Dendritic cell treated with granulocyte-macrophage colony-stimulating factor and Interleukin-4, amounts not matched to agents 40 ng/mL and 50 ng/mL, for 4 days (primary cell): ENCODE results near the gene UAP1L1.
A peak's percentile ranks its signal among the peaks of the same experiment; 100 is the strongest.

ENCODE experiments used
- H3K27ac Mint-ChIP-seq: one replicate; pipeline ENCODE4 v1.8.0; 2022; ENCODE audit warnings: mild to moderate bottlenecking, mixed read lengths
- H3K27me3 Mint-ChIP-seq: one replicate; pipeline ENCODE4 v1.8.0; 2022; ENCODE audit warnings: mild to moderate bottlenecking, mixed read lengths
- H3K36me3 Mint-ChIP-seq: one replicate; pipeline ENCODE4 v1.8.0; 2022; ENCODE audit warnings: low read depth, mixed read lengths
- H3K4me1 Mint-ChIP-seq: one replicate; pipeline ENCODE4 v1.8.0; 2022; ENCODE audit warnings: low read depth, mixed read lengths
- H3K4me3 Mint-ChIP-seq: one replicate; pipeline ENCODE4 v1.8.0; 2022; ENCODE audit warnings: mild to moderate bottlenecking, moderate library complexity, mixed read lengths
- H3K9me3 Mint-ChIP-seq: one replicate; pipeline ENCODE4 v1.8.0; 2022; ENCODE audit warnings: mixed read lengths
- intact Hi-C: fragments of 100-400 bp; cut with micrococcal nuclease; formaldehyde crosslinking; loops from one replicate; pipeline ENCODE4 v1.15.0; 2022

Gene UAP1L1

DNA sequence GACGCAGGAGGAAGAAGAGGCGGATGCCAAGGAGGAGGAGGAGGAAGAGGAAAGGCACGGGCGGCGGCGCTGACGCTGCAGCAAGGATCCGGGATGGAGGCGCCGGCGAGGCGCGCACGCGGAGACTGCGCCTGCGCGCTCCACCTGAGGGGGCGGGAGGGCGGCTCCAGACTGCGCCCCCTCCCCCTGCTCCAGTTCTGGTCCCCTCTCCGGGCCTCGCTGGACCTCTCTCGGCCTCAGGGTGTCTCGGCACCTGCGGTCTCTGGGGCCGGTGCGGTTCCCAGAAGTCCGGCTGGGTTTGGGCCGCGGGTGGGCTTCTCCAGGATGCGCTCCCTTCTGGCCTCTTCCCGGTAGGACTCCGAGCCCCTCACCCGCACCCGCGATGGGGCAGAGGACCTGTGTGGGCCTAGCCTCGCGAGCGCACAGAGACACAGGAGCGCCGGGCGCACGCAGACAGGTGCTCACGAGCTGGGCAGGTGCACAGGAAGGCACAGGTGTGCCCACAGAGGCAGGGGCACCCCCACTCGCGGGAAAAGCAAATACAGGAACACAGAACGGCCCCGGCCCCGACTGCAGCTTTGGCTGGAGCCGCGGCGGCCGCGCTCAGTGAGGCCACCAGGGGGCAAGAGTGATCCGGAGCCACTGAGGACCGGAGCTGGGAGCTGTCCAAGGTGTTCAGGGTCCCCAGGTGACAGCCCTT lies 31.1 kb upstream of the UAP1L1 start, which contains the start of gene NPDC1:
Gene NPDC1 (minus strand): TSS at position 90 of the 700 bp plus-strand sequence. CDS start 188 bp downstream, outside the sequence.
- H3K4me3 Mint-ChIP-seq = peak within 1 kb of the TSS; percentile 65
- H3K36me3 Mint-ChIP-seq = no peaks in the 10 kb centered on the region
- peaks cover 88% of the 10 kb centered on the region for H3K27me3 Mint-ChIP-seq
- H3K27ac Mint-ChIP-seq = no peak within 1 kb of the TSS
- intact Hi-C loops = loop anchor here (2.0 to 5.0 kb wide), 2 partner anchors 19 to 181 kb away; partner anchors contain the start of genes CYSRT1 and RNF224
- H3K4me1 Mint-ChIP-seq = peaks cover 21% of the 10 kb centered on the region
- no peaks in the 10 kb centered on the region for H3K9me3 Mint-ChIP-seq

DNA sequence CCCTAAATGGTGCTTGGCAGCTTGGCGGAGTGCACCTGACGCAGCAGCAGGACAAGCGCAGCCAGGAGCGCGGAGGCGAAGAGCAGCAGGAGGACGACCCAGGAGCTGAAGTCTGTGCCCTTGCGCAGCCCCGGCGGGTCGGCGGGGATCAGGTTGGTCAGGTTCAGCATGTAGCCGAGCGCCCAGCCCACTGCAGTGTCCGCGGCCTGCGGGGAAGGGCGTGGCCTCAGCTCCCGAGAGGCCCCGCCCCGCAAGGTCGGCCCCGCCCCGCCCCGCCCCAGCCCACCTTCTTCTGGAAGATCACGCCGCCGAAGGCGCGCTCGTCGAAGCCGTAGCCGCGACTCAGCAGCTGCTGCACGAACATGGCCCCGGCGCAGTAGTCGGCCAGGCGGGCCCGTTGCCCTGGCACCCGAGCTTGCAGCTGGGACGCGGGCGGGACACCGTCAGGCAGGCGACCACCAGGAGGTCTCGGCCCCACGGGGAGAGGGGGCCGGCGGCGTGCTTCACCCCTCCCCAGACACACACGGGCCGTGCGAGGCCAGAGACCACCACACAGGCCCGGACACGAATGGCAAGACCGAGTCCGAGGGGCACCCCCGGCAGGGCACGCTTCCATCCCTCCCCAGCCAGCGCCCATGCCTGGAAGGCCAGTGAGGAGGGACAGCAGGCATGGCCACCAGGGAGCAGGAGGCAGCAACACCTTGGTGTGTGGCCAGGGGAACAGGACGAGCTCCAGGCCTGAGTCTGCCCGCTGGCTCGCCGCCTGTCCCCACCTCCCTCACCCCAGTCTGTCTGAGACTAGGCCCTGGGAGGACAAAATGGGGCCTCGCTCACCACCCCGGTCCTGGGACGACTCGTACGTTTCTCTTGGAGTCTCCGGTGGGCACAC lies 28.4 kb upstream of the UAP1L1 start:
- no peak overlapping the region for H3K27ac Mint-ChIP-seq
- H3K9me3 Mint-ChIP-seq = no peaks in the 10 kb centered on the region
- intact Hi-C loops = loop anchor here (5.0 kb wide), 1 partner anchor 178 kb away; the partner anchor contains the start of genes CYSRT1 and RNF224
- H3K36me3 Mint-ChIP-seq = no peaks in the 10 kb centered on the region
- H3K27me3 Mint-ChIP-seq = peaks cover 91% of the 10 kb centered on the region
- H3K4me3 Mint-ChIP-seq = no peak overlapping the region
- H3K4me1 Mint-ChIP-seq = peaks cover 27% of the 10 kb centered on the region

DNA sequence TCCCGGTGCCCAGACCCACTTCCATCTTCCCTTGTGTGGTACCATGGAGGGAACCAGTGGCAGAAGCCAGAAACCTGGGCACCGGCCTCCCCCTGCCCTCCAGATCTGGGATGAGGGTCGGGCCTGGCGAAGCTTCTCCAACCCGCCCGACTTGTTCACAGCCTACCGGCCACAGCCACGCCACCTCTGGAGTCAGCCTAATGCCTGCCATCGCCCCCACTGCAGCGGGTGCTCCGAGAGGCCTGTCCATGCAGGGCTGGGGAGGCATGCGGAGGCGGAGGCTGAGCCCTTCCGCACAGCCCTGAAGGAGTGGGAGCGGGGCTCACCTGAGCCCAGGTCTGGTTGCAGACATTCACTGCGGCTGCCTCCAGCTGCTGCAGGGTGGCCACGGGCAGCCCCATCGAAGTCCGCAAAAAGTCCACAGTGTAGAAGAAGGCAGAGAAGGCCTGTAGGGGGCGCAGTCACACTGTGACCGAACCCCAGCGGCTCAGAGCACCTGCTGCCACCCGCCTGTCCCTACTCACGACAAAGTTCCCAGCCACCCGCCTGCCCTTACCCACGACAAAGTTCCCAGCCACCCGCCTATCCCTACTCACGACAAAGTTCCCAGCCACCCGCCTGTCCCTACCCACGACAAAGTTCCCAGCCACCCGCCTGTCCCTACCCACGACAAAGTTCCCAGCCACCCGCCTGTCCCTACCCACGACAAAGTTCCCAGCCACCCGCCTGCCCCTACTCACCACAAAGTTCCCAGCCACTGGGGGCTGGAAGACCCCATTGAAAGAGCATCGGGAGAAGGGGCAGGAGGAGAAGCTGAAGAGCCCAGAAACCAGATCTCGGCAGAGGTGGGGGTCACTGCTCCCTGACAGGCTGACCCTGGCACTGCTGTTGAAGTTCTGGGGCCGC lies 27.5 kb upstream of the UAP1L1 start:
- Mint-ChIP-seq H3K4me1 (peaks cover 18% of the 10 kb centered on the region), H3K27me3 (peaks cover 88% of the 10 kb centered on the region), H3K9me3 (no peaks in the 10 kb centered on the region), H3K27ac (no peak overlapping the region), H3K36me3 (no peaks in the 10 kb centered on the region), H3K4me3 (no peak overlapping the region)
- intact Hi-C loops = loop anchor here (5.0 kb wide), 1 partner anchor 178 kb away; the partner anchor contains the start of genes CYSRT1 and RNF224

DNA sequence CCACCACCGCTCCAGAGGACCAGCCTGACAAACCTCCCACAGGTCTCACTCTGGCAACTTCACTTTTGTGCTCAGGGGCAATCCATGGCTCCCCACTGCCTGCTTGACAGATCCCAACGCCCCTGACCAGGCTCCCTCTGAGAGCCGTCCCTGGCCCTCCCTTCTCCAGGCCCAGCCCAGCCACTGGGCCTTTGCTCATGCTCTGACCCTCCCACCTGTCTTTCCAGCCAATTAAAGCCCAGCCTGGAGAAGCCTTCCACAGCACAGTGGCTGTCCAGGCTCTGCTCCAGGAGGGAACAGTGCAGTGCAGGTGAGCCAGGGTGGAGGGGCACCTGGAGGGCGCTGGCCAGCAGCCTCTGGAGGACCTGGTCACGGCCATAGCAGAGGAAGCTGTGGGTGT lies 26.7 kb upstream of the UAP1L1 start:
- Mint-ChIP-seq H3K4me3 (no peak overlapping the region), H3K27me3 (peaks cover 88% of the 10 kb centered on the region), H3K4me1 (peaks cover 11% of the 10 kb centered on the region), H3K9me3 (no peaks in the 10 kb centered on the region), H3K27ac (no peak overlapping the region), H3K36me3 (no peaks in the 10 kb centered on the region)
- intact Hi-C loops = no loop called here

DNA sequence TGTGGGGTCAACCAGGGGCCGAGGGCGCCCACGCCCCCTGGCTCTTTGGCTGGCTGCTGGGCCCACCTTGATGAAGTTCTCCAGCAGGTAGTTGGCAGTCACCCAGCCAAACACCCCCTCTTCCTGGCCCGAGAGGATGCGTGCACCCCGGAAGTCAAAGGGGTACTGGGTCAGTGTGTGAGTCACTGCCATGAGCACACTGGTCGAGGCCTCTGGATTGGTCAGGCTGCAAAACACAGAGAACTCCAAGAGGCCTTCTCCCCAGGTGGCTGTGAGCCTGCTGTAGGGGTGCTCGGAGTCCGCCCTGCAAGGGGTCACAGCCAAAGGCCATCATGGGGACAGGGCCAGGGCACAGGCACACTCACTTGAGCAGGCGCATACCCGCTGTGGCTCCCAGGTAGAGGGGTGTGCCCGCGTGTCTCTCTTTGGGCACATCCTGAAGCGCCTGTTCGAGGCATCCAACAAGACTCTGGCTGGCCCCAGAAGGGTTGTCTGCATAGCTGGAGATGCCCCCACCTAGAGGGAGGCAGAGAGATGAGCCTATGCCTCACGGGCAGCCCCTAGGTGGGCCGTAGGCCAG lies 26.1 kb upstream of the UAP1L1 start:
- intact Hi-C loops = no loop called here
- peaks cover 10% of the 10 kb centered on the region for H3K4me1 Mint-ChIP-seq
- no peak overlapping the region for H3K27ac Mint-ChIP-seq
- H3K36me3 Mint-ChIP-seq = no peaks in the 10 kb centered on the region
- H3K9me3 Mint-ChIP-seq = no peaks in the 10 kb centered on the region
- H3K27me3 Mint-ChIP-seq = peaks cover 90% of the 10 kb centered on the region
- H3K4me3 Mint-ChIP-seq = no peak overlapping the region

DNA sequence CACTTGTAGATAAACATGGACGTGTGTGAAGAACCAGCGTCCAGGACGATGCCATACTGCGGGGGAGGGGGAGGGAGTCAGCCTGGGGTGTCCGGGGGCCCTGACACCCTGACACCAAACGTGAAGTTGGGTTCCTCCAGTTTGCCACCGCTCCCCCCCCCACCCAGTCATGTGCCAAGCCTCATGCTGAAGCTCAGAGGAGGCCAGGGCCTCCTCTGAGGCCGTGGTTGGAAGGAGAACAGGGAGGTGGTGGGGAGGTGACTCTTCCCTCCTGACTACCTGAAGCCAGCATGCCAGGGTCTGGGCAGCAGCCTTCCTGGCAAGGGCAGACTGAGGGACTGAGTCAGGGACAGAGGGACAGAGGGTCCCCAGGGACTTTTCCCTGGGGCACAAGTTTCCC lies 25.0 kb upstream of the UAP1L1 start:
- no peak overlapping the region for H3K4me3 Mint-ChIP-seq
- H3K27me3 Mint-ChIP-seq = peaks cover 87% of the 10 kb centered on the region
- H3K27ac Mint-ChIP-seq = no peak overlapping the region
- no peaks in the 10 kb centered on the region for H3K9me3 Mint-ChIP-seq
- H3K36me3 Mint-ChIP-seq = no peaks in the 10 kb centered on the region
- H3K4me1 Mint-ChIP-seq = peaks cover 6% of the 10 kb centered on the region
- intact Hi-C loops = no loop called here

DNA sequence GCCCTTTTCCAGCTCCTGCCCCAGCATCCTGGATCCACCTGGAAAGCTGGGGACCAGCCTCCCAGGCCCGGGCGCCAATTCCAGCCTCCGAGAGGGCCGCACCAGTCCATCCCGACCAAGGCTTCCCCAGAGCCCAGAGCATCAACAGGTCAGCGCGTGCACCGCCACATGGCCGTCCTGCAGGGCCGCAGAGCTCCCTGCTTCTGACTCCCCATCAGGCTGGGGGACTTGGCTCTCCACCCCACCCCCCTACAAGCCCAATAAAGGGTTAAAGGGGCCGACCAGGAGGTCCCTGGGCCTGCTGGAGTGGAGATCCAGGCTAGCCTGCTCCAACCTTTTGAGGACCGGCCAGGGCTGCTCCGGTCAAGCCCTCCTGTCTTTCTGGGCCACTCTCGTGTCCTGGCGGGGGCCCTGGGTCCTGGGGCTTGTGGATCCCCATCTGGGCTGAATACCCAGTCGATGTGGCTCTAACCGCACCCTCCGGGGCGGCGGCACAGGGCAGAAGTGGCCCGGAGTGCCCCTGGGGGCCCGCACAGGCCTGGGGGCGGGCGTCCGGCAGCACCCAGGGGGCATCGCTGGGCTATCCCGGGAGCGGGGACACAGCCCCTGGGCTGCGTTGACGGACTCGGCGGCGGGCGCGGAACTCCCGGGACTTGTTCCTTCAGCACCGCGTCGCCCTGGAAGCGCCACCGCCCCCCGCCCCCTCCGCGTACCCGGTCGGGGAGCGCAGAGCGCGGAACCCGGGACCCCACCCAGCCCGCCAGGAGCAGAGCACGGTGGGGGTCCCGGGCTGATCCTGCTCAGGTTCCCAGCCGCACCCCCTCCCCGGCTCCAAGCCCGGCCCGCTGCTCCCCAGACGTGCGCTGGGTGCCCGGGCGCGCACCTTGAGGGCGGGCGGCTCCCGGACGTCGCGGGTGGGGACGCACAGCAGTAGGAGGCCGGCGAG lies 24.0 kb upstream of the UAP1L1 start:
- intact Hi-C loops = no loop called here
- Mint-ChIP-seq H3K36me3 (no peaks in the 10 kb centered on the region), H3K27me3 (peaks cover 80% of the 10 kb centered on the region), H3K9me3 (no peaks in the 10 kb centered on the region), H3K4me1 (peaks cover 6% of the 10 kb centered on the region), H3K4me3 (peak overlapping the region; percentile 9), H3K27ac (no peak overlapping the region)

DNA sequence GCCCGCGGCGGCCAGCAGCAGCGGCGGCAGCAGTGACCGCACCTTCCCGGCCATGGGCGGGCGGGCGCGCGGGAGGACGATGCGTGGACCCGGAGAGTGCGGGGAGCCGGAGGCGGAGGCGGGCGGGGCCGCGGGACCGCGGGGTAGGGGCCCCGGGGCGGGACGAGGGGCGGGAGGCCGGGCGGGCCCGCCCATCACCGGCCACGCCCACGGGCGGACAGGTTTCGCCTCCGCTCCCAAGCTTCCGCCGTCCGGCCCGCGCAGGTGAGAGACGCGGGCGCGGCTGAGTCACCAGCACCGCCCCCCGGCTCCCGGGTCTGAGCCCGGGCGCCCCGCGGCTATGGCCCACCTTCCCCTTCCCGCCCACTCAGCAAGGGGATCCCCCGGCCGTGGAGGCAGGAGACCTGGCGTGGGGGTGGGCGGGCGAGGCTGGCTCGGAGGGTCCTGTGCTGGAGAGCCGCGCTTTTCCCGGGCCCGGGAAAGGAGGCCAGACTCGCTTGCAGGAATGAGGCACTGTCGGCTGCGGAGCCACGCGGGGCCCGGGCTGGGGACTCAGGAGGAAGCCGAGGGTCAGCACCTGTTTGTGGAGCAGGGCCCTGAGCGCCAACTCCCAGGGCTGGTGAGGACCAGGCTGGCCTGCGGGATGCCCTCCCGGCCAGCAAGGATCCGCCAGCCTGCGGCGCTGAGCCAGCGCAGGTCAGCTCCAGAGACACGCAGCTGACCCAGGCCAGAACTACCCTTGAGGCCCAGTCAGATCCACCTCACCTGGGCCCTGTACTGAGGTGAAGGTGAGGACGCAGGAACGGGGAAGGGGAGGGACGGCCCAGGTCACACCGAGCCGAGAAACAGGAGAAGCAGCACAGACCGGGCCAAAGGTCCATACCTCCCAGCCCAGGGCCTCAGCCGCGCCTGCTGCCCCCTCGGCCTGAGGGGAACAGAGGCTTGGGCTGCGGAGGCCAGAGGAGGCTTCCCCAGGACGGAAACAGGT lies 23.1 kb upstream of the UAP1L1 start, which contains the start of gene ENTPD2:
Gene ENTPD2 (minus strand): TSS at position 118 of the 988 bp plus-strand sequence. CDS start 64 bp downstream, at position 54.
- peaks cover 82% of the 10 kb centered on the region for H3K27me3 Mint-ChIP-seq
- H3K4me1 Mint-ChIP-seq = peaks cover 6% of the 10 kb centered on the region
- H3K36me3 Mint-ChIP-seq = no peaks in the 10 kb centered on the region
- H3K4me3 Mint-ChIP-seq = peak within 1 kb of the TSS; percentile 9
- H3K9me3 Mint-ChIP-seq = no peaks in the 10 kb centered on the region
- intact Hi-C loops = no loop called here
- no peak within 1 kb of the TSS for H3K27ac Mint-ChIP-seq

DNA sequence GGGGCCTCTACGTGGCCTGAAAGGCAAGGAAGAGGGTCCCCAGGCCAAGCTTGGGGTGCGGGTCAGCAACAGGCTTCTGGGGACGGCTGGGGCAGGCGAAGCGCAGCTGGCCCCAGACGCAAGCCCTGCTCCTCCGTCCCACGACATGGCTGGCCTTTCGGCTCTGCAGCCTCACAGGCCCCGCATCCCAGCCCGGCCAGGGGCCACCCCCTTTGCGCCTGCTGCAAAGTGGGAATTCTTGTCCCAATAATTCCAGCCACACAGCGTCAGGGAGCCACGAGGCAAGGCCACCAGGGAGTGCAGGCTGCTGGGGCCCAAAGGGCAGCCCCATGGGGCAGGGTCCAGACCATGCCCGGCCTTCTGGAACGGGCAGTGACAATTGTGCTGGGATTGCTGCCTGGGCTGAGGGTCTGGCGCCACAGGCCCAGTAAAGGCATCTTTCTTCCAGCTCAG lies 22.4 kb upstream of the UAP1L1 start:
- H3K27me3 Mint-ChIP-seq = peaks cover 75% of the 10 kb centered on the region
- no peaks in the 10 kb centered on the region for H3K9me3 Mint-ChIP-seq
- no peak overlapping the region for H3K4me3 Mint-ChIP-seq
- intact Hi-C loops = no loop called here
- H3K36me3 Mint-ChIP-seq = no peaks in the 10 kb centered on the region
- H3K4me1 Mint-ChIP-seq = peaks cover 6% of the 10 kb centered on the region
- no peak overlapping the region for H3K27ac Mint-ChIP-seq

DNA sequence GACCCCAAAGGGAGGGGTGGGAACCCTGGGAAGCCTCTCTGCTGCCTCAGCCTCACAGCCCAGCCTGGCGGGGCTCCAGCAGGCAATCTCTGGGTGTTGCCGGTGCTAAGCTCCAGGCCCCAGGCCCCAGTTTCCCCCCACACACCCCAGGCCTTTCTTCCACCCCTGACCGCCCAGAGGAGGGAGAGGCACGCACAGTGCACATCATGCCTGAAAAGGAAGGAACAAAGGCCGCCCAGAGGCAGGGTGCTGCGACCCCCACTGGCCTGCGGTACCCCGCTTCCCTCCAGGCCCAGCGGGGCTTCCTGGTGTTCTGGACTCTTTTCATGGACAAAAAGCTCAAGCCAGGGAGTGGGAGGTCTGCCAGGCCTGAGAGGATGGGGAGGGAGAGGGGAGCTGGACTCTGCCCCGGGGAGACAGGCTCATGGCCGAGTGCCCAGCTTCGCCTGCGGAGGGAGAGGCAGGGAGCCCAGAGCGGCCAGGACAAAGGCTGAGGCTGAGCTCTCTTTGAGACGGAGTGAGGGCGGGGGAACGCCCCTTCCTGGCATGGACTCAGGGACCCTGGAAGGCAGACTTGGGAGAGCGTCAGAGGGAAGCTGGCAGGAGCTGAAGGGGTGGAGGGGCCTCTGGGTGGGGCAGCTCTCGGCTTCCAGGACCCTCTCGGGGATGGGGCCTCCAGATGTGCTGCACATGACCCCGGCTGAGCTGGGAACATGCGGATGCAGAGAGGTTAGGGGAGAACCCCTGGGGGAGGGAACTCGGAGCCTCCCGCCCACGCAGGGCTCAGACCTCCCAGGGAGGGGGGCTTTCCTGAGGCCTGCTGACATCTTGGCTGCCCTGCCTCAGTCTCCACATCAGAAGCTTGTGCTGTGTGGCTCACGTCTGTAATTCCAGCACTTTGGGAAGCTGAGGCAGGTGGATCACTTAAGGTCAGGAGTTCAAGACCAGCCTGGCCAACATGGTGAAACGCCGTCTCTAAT lies 21.6 kb upstream of the UAP1L1 start:
- Mint-ChIP-seq H3K4me3 (no peak overlapping the region), H3K36me3 (no peaks in the 10 kb centered on the region), H3K27ac (no peak overlapping the region), H3K27me3 (peaks cover 73% of the 10 kb centered on the region), H3K4me1 (peaks cover 8% of the 10 kb centered on the region), H3K9me3 (no peaks in the 10 kb centered on the region)
- intact Hi-C loops = no loop called here
